ENCODE measurements around the gene NQO2. TPM values are rescaled to one million over a fixed set of nuclear protein-coding genes. Genes with fewer than 3 reads are reported as not detected.

Gene NQO2
- total and polyA plus RNA-seq, 10 of the 15 experiments (the other 5 are each of a cell fraction or from before 2014, with no cell fraction given), result 0.55 to 2.6 (median 0.80) TPM

DNA sequence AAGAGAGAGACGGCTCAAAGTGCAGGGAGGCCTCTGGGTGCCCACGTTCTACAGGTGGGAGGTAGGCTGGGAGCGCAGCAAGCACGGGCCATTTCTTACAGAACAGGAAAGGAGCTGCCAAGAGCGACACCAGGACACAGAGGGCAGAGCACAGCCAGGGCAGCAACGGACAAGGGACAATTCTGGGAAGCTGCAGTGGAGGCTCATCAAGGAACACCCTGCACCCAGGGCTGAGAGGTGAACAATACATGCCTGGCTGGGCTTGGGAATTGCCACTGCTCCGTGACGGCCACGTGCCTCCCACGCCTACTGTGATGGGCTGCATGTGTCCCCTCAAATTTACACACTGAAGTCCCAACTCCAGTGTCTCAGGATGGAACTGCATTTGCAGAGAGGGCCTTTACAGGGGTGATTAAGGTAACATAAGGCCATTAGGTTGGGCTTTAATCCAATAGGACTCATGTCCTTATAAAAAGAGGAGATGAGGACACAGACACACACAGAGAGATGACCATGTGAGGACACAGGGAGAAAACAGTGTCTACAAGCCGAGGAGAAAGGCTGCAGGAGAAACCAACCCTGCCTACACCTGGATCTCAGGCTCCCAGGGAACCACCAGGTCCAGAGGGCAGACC is 41.9 kb upstream of the NQO2 start:
- Histone ChIP-seq H3K27me3 (replicated peaks in 1 of 2; ENCODE audit: control insufficient read depth in 2 of 2, insufficient read depth in 2 of 2, low read length in 1 of 2) (peaks cover 2 to 4% of the 10 kb centered on the region in 2 experiments; a peak in 3 of 4 replicates), H3K4me3 (no peak overlapping the region), H3K79me2 (ENCODE audit: control insufficient read depth, insufficient read depth, low read length) (no peaks in the 10 kb centered on the region), H3K4me2 (ENCODE audit: control insufficient read depth, insufficient read depth) (no peak overlapping the region), H3K36me3 (ENCODE audit: control insufficient read depth in 2 of 2, insufficient read depth in 2 of 2, low read length in 1 of 2) (no peaks in the 10 kb centered on the region), H3K9me3 (replicated peaks; ENCODE audit: control insufficient read depth, insufficient read depth, low read length) (no peaks in the 10 kb centered on the region), H2AFZ (ENCODE audit: control insufficient read depth, low read depth, low read length) (no peak overlapping the region), H4K20me1 (ENCODE audit: control insufficient read depth, insufficient read depth) (no peaks in the 10 kb centered on the region), H3K4me1 (ENCODE audit: control insufficient read depth, insufficient read depth, low read length) (no peaks in the 10 kb centered on the region), H3K9ac (ENCODE audit: control insufficient read depth, insufficient read depth, low read length) (no peak overlapping the region), H3K27ac (ENCODE audit: control insufficient read depth, insufficient read depth) (no peak overlapping the region)
- TF ChIP-seq ZNF384 (IDR thresholded peaks at IDR 0.05; ENCODE audit: borderline replicate concordance, low read depth, low read length) (no peak), KDM1A (IDR thresholded peaks at IDR 0.05; ENCODE audit: borderline replicate concordance) (no peak), PAX5 (IDR thresholded peaks at IDR 0.05; ENCODE audit: borderline replicate concordance, low read depth, low read length) (no peak), SREBF1 (IDR thresholded peaks at IDR 0.05; ENCODE audit: low read length) (no peak), CBFB (IDR thresholded peaks at IDR 0.05; ENCODE audit: low read depth) (no peak), MYB (IDR thresholded peaks at IDR 0.05; ENCODE audit: borderline replicate concordance, low read depth, low read length) (no peak), NFYA (IDR thresholded peaks at IDR 0.05; ENCODE audit: borderline replicate concordance, low read depth, low read length) (no peak), TCF3 (IDR thresholded peaks at IDR 0.05; ENCODE audit: borderline replicate concordance, insufficient read depth, low read depth, low read length) (no peak), SPI1 (IDR thresholded peaks at IDR 0.05; ENCODE audit: borderline replicate concordance, insufficient read depth, low read depth, low read length) (no peak), NRF1 (conservative IDR thresholded peaks at IDR 0.05; ENCODE audit: low read depth, low read length) (no peak)
- TF ChIP-seq, protein P1, sequence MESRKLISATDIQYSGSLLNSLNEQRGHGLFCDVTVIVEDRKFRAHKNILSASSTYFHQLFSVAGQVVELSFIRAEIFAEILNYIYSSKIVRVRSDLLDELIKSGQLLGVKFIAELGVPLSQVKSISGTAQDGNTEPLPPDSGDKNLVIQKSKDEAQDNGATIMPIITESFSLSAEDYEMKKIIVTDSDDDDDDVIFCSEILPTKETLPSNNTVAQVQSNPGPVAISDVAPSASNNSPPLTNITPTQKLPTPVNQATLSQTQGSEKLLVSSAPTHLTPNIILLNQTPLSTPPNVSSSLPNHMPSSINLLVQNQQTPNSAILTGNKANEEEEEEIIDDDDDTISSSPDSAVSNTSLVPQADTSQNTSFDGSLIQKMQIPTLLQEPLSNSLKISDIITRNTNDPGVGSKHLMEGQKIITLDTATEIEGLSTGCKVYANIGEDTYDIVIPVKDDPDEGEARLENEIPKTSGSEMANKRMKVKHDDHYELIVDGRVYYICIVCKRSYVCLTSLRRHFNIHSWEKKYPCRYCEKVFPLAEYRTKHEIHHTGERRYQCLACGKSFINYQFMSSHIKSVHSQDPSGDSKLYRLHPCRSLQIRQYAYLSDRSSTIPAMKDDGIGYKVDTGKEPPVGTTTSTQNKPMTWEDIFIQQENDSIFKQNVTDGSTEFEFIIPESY (IDR thresholded peaks at IDR 0.05), result no peak
- CTCF ChIA-PET, result interaction anchor here (1.7 kb wide), 1 partner anchor 15 kb away, joined by 5 read pairs; no protein-coding TSS in a partner anchor
- SMC1A ChIA-PET (ENCODE audit: uncharacterized antibody, unreplicated experiment), result no interaction called here
- 68% methylated on average over 10 of the region's 11 CpGs for WGBS (ENCODE audit: insufficient coverage, insufficient replicate concordance, low lambda C conversion rate, missing lambda C conversion rate)
- no TSS peak for BruUV-seq (replicated peaks)
- RAD21 ChIA-PET (ENCODE audit: unreplicated experiment), result no interaction called here
- no peak for FAIRE-seq
- POLR2A ChIA-PET, result no interaction called here
- intact Hi-C loops (cut with micrococcal nuclease; ENCODE audit: unreplicated experiment), result no loop called here
- no peak for DNase-seq (ENCODE audit: low read depth, low spot score)
- no peak for ATAC-seq
- in situ Hi-C loops (cut with MboI), result no loop called here
